BE2C (cell line): Measurements from ENCODE around the gene PRDM15.
"Not testable (repeated sequence)": the region's sequence is repeated elsewhere in the genome, so short reads cannot be mapped to it uniquely, and the experiment has no call there.

Experiments used
- DNase-seq: peaks from one replicate; pipeline ENCODE4 v3.0.0-alpha.2; 2020
- H3K27me3 ChIP-seq: fragments of 250-450 bp; sonication (Bioruptor Pico); 2 replicates; pipeline ENCODE4 v1.5.1; 2020; ENCODE audit warnings: mild to moderate bottlenecking
- H3K36me3 ChIP-seq: fragments of 250-450 bp; sonication (Bioruptor Pico); 2 replicates; pipeline ENCODE4 v1.5.1; 2020; ENCODE audit warnings: mild to moderate bottlenecking
- H3K4me1 ChIP-seq: fragments of 250-450 bp; sonication (Bioruptor Pico); 2 replicates; pipeline ENCODE4 v1.5.1; 2020
- H3K4me3 ChIP-seq: 2 replicates; pipeline ENCODE4 v1.5.1; 2011; ENCODE audit warnings: low read depth, low read length
- H3K9me3 ChIP-seq: fragments of 250-450 bp; sonication (Bioruptor Pico); 2 replicates; pipeline ENCODE4 v1.5.1; 2020
- TF ChIP-seq, protein P1 (sequence below): IDR thresholded peaks from 2 replicates; pipeline ENCODE4 v1.5.1; 2012; ENCODE audit warnings: mild to moderate bottlenecking, low read depth, low read length

PRDM15 gene

GRCh38 chr21:41792711-41793110 lies 86.4 kb downstream of the PRDM15 start:
- no peak for DNase-seq
- H3K36me3 ChIP-seq, result no peaks in the 10 kb centered on the region
- no peaks in the 10 kb centered on the region for H3K9me3 ChIP-seq
- TF ChIP-seq, protein P1, sequence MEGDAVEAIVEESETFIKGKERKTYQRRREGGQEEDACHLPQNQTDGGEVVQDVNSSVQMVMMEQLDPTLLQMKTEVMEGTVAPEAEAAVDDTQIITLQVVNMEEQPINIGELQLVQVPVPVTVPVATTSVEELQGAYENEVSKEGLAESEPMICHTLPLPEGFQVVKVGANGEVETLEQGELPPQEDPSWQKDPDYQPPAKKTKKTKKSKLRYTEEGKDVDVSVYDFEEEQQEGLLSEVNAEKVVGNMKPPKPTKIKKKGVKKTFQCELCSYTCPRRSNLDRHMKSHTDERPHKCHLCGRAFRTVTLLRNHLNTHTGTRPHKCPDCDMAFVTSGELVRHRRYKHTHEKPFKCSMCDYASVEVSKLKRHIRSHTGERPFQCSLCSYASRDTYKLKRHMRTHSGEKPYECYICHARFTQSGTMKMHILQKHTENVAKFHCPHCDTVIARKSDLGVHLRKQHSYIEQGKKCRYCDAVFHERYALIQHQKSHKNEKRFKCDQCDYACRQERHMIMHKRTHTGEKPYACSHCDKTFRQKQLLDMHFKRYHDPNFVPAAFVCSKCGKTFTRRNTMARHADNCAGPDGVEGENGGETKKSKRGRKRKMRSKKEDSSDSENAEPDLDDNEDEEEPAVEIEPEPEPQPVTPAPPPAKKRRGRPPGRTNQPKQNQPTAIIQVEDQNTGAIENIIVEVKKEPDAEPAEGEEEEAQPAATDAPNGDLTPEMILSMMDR, result no peak
- no peaks in the 10 kb centered on the region for H3K4me1 ChIP-seq
- no peak overlapping the region for H3K4me3 ChIP-seq
- no peaks in the 10 kb centered on the region for H3K27me3 ChIP-seq

- no peak for DNase-seq
- no peak overlapping the region for H3K4me3 ChIP-seq
- no peaks in the 10 kb centered on the region for H3K36me3 ChIP-seq
- no peaks in the 10 kb centered on the region for H3K4me1 ChIP-seq
- H3K9me3 ChIP-seq, result no peaks in the 10 kb centered on the region
- TF ChIP-seq, protein P1, result no peak
- no peaks in the 10 kb centered on the region for H3K27me3 ChIP-seq
Observed at GRCh38 chr21:41786509-41786987, 92.6 kb downstream of the PRDM15 start.

DNA sequence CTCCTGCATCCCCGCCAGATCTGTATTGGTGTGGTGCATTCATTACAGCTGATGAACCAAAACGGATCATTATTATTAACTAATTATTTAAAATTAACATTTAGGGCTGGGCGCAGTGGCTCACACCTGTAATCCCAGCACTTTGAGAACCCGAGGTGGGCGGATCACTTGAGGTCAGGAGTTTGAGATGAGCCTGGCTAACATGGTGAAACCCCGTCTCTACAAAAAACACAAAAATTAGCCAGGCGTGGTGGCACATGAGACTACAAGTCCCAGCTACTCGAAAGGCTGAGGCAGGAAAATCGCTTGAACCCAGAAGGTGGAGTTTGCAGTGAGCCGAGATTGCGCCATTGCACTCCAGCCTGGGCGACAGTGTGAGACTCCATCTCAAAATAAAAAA lies 93.9 kb downstream of the PRDM15 start:
- H3K27me3 ChIP-seq, H3K4me1 ChIP-seq, DNase-seq: not testable (repeated sequence)

DNA sequence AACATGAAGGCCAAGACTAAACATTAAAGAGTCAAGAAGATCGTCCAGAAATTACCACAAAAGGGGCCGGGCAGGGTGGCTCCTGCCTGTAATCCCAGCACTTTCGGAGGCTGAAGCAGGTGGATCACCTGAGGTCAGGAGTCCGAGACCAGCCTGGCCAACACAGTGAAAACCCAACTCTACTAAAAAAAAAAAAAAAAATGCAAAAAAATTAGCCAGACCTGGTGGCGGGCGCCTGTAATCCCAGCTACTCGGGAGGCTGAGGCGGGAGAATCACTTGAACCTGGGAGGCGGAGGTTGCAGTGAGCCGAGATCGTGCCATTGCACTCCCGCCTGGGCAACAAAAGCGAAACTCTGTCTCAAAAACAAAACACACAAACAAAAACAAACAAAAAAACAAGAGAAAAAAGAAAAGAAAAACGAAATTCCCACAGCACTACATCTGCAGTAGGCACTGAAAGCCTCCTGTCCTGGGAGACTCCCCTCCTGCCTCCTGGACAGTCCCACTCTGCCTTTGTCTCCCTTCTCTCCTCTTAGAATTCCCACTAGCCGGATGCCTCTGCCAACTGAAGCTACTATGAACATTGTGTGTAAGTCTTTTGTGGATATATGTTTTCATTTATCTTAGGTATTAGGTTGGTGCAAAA lies 94.6 kb downstream of the PRDM15 start:
- no peak overlapping the region for H3K4me3 ChIP-seq
- H3K9me3 ChIP-seq, result no peaks in the 10 kb centered on the region
- H3K27me3 ChIP-seq, result no peaks in the 10 kb centered on the region
- H3K4me1 ChIP-seq, result no peaks in the 10 kb centered on the region
- DNase-seq, result no peak
- no peaks in the 10 kb centered on the region for H3K36me3 ChIP-seq
- TF ChIP-seq, protein P1, result no peak

More for the DNA sequence above, 93.9 kb downstream of the PRDM15 start:
- H3K36me3 ChIP-seq, H3K4me3 ChIP-seq, H3K9me3 ChIP-seq: not testable (repeated sequence)

DNA sequence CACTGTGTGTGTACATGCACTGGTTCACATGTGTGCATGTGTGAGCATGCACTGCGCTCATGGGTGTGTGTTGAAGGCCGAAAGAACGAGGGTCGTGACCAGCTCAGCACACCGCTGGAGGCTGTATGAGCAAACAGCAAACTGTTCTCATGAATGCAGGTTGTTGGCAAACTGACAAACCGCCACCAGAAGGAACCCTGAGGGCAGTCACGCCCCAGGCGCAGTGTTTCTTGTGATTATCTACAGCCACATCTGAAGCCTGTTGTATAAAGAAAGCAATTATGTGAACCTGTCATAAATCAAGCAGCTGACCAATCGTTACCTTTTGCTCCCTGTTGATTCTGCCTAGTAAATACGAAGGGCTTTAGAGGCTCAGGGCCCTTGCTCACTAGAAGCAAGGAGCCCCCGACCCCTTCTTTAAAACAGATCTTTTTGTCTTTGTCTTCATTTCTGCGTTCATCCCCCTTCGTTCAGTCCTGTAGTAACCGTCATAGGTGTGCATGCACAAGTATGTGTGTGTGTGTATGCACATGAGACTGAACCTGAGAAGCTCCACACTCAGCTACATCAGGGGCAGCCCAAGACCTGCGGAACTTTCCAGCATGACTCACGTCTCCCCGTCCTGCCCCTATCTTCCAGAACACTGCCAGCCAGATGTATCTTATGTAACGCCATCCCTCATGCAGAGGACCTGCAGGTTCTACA lies 95.5 kb downstream of the PRDM15 start:
- TF ChIP-seq, protein P1, result no peak

GRCh38 chr21:41781050-41781410 lies 98.1 kb downstream of the PRDM15 start:
- TF ChIP-seq, protein P1, result no peak
- no peaks in the 10 kb centered on the region; the same call in 1 of the 2 replicates for H3K27me3 ChIP-seq
- no peaks in the 10 kb centered on the region for H3K36me3 ChIP-seq
- H3K9me3 ChIP-seq, result no peaks in the 10 kb centered on the region
- no peaks in the 10 kb centered on the region for H3K4me1 ChIP-seq
- no peak overlapping the region for H3K4me3 ChIP-seq
- no peak for DNase-seq

More for the DNA sequence above, 95.5 kb downstream of the PRDM15 start:
- Histone ChIP-seq H3K4me3 (no peak overlapping the region), H3K36me3 (no peaks in the 10 kb centered on the region), H3K27me3 (no peaks in the 10 kb centered on the region), H3K9me3 (no peaks in the 10 kb centered on the region), H3K4me1 (no peaks in the 10 kb centered on the region)
- peak; percentile 34 for DNase-seq
